Kidney (tissue), 14 donors: ENCODE results near the gene CD226. TPM values are rescaled to one million over a fixed set of nuclear protein-coding genes. Genes with fewer than 3 reads are reported as not detected.
"Not testable (repeated sequence)": the region's sequence is repeated elsewhere in the genome, so short reads cannot be mapped to it uniquely, and the experiment has no call there.

Source experiments
- DNase-seq, 5 donors: peaks; one replicate each; pipeline ENCODE4 v3.0.0-alpha.2; 2013 to 2020
- FAIRE-seq: peaks from 2 replicates; lab custom pipeline; 2012; peaks lifted over from hg19 to GRCh38; lab: Jason Lieb, UNC
- H3K27ac ChIP-seq, 2 donors: one replicate each; pipeline ENCODE4 v1.7.0; 2013; ENCODE audit warnings: low read depth in 2 of 2, low read length in 2 of 2, inconsistent platforms in 1 of 2
- H3K27me3 ChIP-seq: one replicate; pipeline ENCODE4 v1.7.1; 2013; ENCODE audit warnings: low read length, inconsistent platforms; ENCODE audit not compliant: control insufficient read depth, insufficient read depth
- H3K36me3 ChIP-seq, 3 donors: one replicate each; pipeline versions ENCODE4 v1.7.0 to v1.7.1; 2013; ENCODE audit warnings: low read length in 3 of 3, control low read depth in 1 of 3, inconsistent platforms in 1 of 3; ENCODE audit not compliant: insufficient read depth in 3 of 3, control insufficient read depth in 2 of 3
- H3K4me1 ChIP-seq, 3 donors: one replicate each; pipeline versions ENCODE4 v1.7.0 to v1.7.1; 2013; ENCODE audit warnings: low read length in 3 of 3, inconsistent platforms in 1 of 3, low read depth in 1 of 3; ENCODE audit not compliant: control insufficient read depth in 2 of 3, insufficient read depth in 2 of 3
- H3K4me3 ChIP-seq, 3 donors: one replicate each; pipeline versions ENCODE4 v1.7.0 to v1.8.1; 2013; ENCODE audit warnings: low read length in 3 of 3, control low read depth in 1 of 3, inconsistent platforms in 1 of 3
- H3K9ac ChIP-seq, 3 donors: one replicate each; pipeline versions ENCODE4 v1.7.0 to v1.7.1; 2013; ENCODE audit warnings: low read length in 3 of 3, control low read depth in 1 of 3, inconsistent platforms in 1 of 3
- H3K9me3 ChIP-seq, 3 donors: one replicate each; pipeline versions ENCODE4 v1.7.0 to v1.7.1; 2013; ENCODE audit warnings: low read length in 3 of 3, control low read depth in 1 of 3, inconsistent platforms in 1 of 3; ENCODE audit not compliant: control insufficient read depth in 2 of 3, insufficient read depth in 1 of 3
- intact Hi-C: fragments of 100-400 bp; cut with DNase I; formaldehyde crosslinking; loops from one replicate; pipeline ENCODE4 v1.11.1; 2022
- polyA plus RNA-seq: library from polyadenylated mRNA; stranded (reverse); fragments of 350-450 nt; fragmentation: Illumina TruSeq; extraction: RNeasy Lipid Tissue Mini Kit (QIAGEN cat#74804); gene quantifications from one replicate; pipeline ENCODE4 v1.2.3, GENCODE V29; 2014; ENCODE audit warnings: low read depth, low replicate concordance; ENCODE audit not compliant: insufficient read depth
- total RNA-seq: library from RNA; stranded (reverse); fragmentation: NEBNext Ultra II Directional; extraction: Animal tissue kit (Norgen Biotek cat#: 25700); gene quantifications from one replicate; pipeline ENCODE4 v1.2.1, GENCODE V29; 2021
- TF ChIP-seq, protein P1 (sequence below): IDR thresholded peaks from 3 replicates; pipeline ENCODE4 v1.5.1; 2012; ENCODE audit warnings: mild to moderate bottlenecking, moderate library complexity, borderline replicate concordance; ENCODE audit not compliant: insufficient read depth; ENCODE audit errors: extremely low read depth
- donor health status: control.
- donor health status: control.
- donor health status: control.
- donor health status: control.
- donor health status: control.
- donor health status: DM: yes; HTN: yes; CAD: no.
- donor health status: Normal renal cell carcinoma (clear cell type).

CD226 gene
- total and polyA plus RNA-seq, 2 donors from 2014 or later = 0.28 to 5.0 TPM

DNA sequence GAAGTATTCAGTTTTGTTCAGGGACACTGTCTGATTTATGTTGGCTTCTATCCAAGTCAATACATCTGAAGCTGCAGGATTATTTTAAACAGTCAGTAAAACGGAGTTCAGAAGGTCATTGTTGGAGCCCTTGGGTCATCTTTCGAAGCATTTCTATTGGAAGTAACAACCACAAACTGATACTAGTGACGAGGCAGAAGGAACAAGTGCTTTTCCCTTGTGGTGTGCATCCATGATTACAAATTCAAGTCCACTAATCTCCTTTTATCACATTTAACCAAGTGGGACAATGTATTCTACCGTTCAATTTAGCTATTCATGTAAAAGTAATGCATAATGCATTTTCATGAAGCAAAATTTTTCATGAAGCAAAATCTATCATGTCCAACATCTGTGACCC, 76.9 kb downstream of the CD226 start:
- Histone ChIP-seq H3K9ac (no peak overlapping the region), H3K27me3 (no peaks in the 10 kb centered on the region), H3K4me3 (no peak overlapping the region), H3K36me3 (no peaks in the 10 kb centered on the region), H3K4me1 (no peaks in the 10 kb centered on the region), H3K27ac (no peak overlapping the region), H3K9me3 (no peaks in the 10 kb centered on the region)
- FAIRE-seq (no peak), DNase-seq (no peak)
- TF ChIP-seq, protein P1, sequence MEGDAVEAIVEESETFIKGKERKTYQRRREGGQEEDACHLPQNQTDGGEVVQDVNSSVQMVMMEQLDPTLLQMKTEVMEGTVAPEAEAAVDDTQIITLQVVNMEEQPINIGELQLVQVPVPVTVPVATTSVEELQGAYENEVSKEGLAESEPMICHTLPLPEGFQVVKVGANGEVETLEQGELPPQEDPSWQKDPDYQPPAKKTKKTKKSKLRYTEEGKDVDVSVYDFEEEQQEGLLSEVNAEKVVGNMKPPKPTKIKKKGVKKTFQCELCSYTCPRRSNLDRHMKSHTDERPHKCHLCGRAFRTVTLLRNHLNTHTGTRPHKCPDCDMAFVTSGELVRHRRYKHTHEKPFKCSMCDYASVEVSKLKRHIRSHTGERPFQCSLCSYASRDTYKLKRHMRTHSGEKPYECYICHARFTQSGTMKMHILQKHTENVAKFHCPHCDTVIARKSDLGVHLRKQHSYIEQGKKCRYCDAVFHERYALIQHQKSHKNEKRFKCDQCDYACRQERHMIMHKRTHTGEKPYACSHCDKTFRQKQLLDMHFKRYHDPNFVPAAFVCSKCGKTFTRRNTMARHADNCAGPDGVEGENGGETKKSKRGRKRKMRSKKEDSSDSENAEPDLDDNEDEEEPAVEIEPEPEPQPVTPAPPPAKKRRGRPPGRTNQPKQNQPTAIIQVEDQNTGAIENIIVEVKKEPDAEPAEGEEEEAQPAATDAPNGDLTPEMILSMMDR = no peak
- intact Hi-C loops = no loop called here

DNA sequence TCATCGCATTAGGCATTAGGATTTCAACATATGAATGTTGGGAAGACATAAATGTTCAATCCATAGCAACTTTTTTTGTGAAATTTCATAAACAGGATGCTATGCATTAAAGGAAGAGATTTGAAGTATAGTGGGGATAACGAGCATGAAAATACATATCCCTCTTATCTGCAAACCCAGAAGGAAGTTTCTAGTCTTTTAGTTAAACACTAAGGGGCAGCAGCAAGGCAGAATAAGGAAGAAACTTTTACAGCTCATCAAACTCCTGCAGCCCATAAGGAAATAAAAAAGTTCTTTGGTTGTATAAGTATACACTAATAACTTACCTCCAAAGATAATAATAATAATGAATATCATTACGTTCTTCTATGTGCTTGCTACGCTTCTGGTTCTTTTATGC, 81.5 kb downstream of the CD226 start:
- Histone ChIP-seq H3K9me3 (no peaks in the 10 kb centered on the region), H3K27me3 (no peaks in the 10 kb centered on the region), H3K4me3 (no peak overlapping the region), H3K9ac (no peak overlapping the region), H3K4me1 (no peaks in the 10 kb centered on the region), H3K27ac (no peak overlapping the region), H3K36me3 (no peaks in the 10 kb centered on the region)
- TF ChIP-seq, protein P1 = no peak
- DNase-seq = no peak
- FAIRE-seq = no peak
- intact Hi-C loops = no loop called here

DNA sequence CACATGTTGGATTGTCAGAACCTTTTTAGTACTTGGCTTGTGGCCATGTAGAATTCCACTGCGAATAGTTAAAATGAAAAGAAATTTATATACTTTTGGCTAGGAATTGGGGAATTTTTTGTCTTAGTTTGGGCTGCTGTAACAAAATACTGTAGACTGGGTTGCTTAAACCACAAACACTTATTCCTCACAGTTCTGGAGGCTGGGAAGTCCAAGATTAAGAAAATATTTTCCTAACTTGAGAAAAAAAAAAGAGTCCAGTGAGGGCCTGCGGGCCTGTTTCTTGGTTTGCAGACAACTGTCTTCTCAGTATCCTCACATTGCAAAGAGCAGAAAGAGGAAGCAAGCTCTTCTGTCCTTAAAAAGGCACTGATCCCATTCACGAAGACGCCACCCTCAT, 81.9 kb downstream of the CD226 start:
- H3K27me3 ChIP-seq = no peaks in the 10 kb centered on the region
- H3K9ac ChIP-seq = no peak overlapping the region
- H3K36me3 ChIP-seq = no peaks in the 10 kb centered on the region
- intact Hi-C loops = no loop called here
- H3K4me3 ChIP-seq = no peak overlapping the region
- H3K9me3 ChIP-seq = no peaks in the 10 kb centered on the region
- TF ChIP-seq, protein P1 = no peak
- no peaks in the 10 kb centered on the region for H3K4me1 ChIP-seq
- FAIRE-seq (no peak), DNase-seq (no peak)
- no peak overlapping the region for H3K27ac ChIP-seq

DNA sequence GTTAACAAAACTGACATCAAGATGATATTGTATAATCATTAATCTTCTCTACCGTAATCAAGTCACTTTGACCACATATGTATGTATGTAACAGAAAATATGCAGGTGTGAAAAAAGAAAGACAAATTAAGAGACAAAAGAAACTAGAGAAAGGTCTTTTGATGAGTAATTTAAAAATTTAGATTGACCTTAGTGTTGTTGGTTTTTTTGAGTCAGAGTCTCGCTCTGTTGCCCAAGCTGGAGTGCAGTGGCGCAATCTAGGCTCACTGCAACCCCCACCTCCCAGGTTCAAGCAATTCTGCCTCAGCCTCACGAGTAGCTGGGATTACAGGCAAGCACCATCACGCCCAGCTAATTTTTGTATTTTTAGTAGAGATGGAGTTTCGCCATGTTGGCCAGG, 82.9 kb downstream of the CD226 start:
- H3K9me3 ChIP-seq, H3K4me3 ChIP-seq, H3K27ac ChIP-seq, H3K9ac ChIP-seq, H3K4me1 ChIP-seq, intact Hi-C loops, FAIRE-seq, DNase-seq, H3K36me3 ChIP-seq, H3K27me3 ChIP-seq: not testable (repeated sequence)
